GM23338 (cell line): ENCODE data around the gene ZNF776. TPM values are rescaled to one million over a fixed set of nuclear protein-coding genes. Genes with fewer than 3 reads are reported as not detected.

Experiments
- ATAC-seq: fragments of 200-7000 bp; cut with Tn5 transposase; 3 replicates; pipeline ENCODE4 v1.9.1; 2020
- DNase-seq: peaks from one replicate; pipeline ENCODE4 v3.0.0-alpha.2; 2015; ENCODE audit warnings: low spot score
- H2AFZ ChIP-seq: fragments of 200-600 bp; sonication (generic); 2 replicates; pipeline ENCODE4 v1.8.0; 2016; ENCODE audit warnings: antibody characterized with exemption, mild to moderate bottlenecking, moderate library complexity
- H3F3A ChIP-seq: fragments of 200-600 bp; sonication (generic); replicated peaks from 2 replicates; pipeline ENCODE4 v1.8.0; 2017; ENCODE audit warnings: antibody characterized with exemption, mixed run types, low read depth
- H3K27ac ChIP-seq: fragments of 200-600 bp; sonication (generic); 2 replicates; pipeline ENCODE4 v1.6.1; 2016; ENCODE audit warnings: low read depth
- H3K27me3 ChIP-seq: fragments of 200-600 bp; sonication (generic); 2 replicates; pipeline ENCODE4 v1.8.0; 2016; ENCODE audit warnings: mild to moderate bottlenecking, mixed run types, moderate library complexity; ENCODE audit not compliant: insufficient read depth
- H3K36me3 ChIP-seq: fragments of 200-600 bp; sonication (generic); 2 replicates; pipeline ENCODE4 v1.8.0; 2016; ENCODE audit warnings: mild to moderate bottlenecking; ENCODE audit not compliant: insufficient read depth
- H3K4me1 ChIP-seq: fragments of 200-600 bp; sonication (generic); 2 replicates; pipeline ENCODE4 v1.8.0; 2016; ENCODE audit warnings: mild to moderate bottlenecking, moderate library complexity; ENCODE audit not compliant: insufficient read depth
- H3K4me2 ChIP-seq: fragments of 200-600 bp; sonication (generic); 2 replicates; pipeline ENCODE4 v1.7.1; 2017; ENCODE audit warnings: mixed run types
- H3K4me3 ChIP-seq: fragments of 200-600 bp; sonication (generic); 2 replicates; pipeline ENCODE4 v1.6.1; 2016; ENCODE audit warnings: mixed run types
- H3K79me2 ChIP-seq: fragments of 200-600 bp; sonication (generic); replicated peaks from 2 replicates; pipeline ENCODE4 v1.8.0; 2017; ENCODE audit warnings: mild to moderate bottlenecking; ENCODE audit not compliant: insufficient read depth
- H3K9me2 ChIP-seq: fragments of 200-600 bp; sonication (generic); 2 replicates; pipeline ENCODE4 v1.8.0; 2017; ENCODE audit not compliant: insufficient read depth
- H4K20me1 ChIP-seq: fragments of 200-600 bp; sonication (generic); replicated peaks from 2 replicates; pipeline ENCODE4 v1.8.0; 2017; ENCODE audit warnings: mild to moderate bottlenecking; ENCODE audit not compliant: insufficient read depth
- H3K27ac Mint-ChIP-seq: 2 replicates; pipeline ENCODE4 v1.8.0; 2020; ENCODE audit warnings: inconsistent platforms, mild to moderate bottlenecking, moderate library complexity, mixed read lengths
- H3K27me3 Mint-ChIP-seq: 3 replicates; pipeline ENCODE4 v1.8.0; 2022; ENCODE audit warnings: low read depth, mild to moderate bottlenecking, moderate library complexity, mixed read lengths, inconsistent platforms; ENCODE audit not compliant: insufficient read depth, poor library complexity
- H3K36me3 Mint-ChIP-seq: 3 replicates; pipeline ENCODE4 v1.8.0; 2021; ENCODE audit warnings: low read depth, mild to moderate bottlenecking, inconsistent platforms, moderate library complexity, mixed read lengths
- H3K4me1 Mint-ChIP-seq: 3 replicates; pipeline ENCODE4 v1.8.0; 2020; ENCODE audit warnings: mild to moderate bottlenecking, inconsistent platforms, mixed read lengths
- H3K4me3 Mint-ChIP-seq: 3 replicates; pipeline ENCODE4 v1.8.0; 2021; ENCODE audit warnings: moderate library complexity, mild to moderate bottlenecking, inconsistent platforms, mixed read lengths
- H3K9me3 Mint-ChIP-seq: 3 replicates; pipeline ENCODE4 v1.8.0; 2020; ENCODE audit warnings: moderate library complexity, mild to moderate bottlenecking, inconsistent platforms, mixed read lengths
- CTCF ChIP-seq, 2 experiments: fragments of 200-600 bp in 1 of 2; sonication (generic) in 1 of 2; conservative IDR thresholded peaks; 2 replicates each; pipeline versions ENCODE4 v1.5.1 to v1.6.1; 2016 to 2017; ENCODE audit warnings: antibody characterized with exemption in 2 of 2, low read depth in 2 of 2, mild to moderate bottlenecking in 2 of 2, moderate library complexity in 1 of 2
- ETS1 ChIP-seq: IDR thresholded peaks from 2 replicates; pipeline ENCODE4 v1.6.1; 2016; ENCODE audit warnings: antibody characterized with exemption
- EZH2 ChIP-seq: fragments of 200-600 bp; sonication (generic); IDR thresholded peaks from one replicate; pipeline ENCODE4 v1.8.0; 2017; ENCODE audit warnings: antibody characterized with exemption, mild to moderate bottlenecking, low read depth; ENCODE audit not compliant: unreplicated experiment
- EZH2phosphoT487 ChIP-seq: fragments of 200-600 bp; sonication (generic); IDR thresholded peaks from one replicate; pipeline ENCODE4 v1.8.1; 2018; ENCODE audit warnings: antibody characterized with exemption; ENCODE audit not compliant: unreplicated experiment
- REST ChIP-seq: IDR thresholded peaks from one replicate; pipeline ENCODE4 v1.6.1; 2018; ENCODE audit warnings: antibody characterized with exemption; ENCODE audit not compliant: unreplicated experiment
- STAT1 ChIP-seq: IDR thresholded peaks from one replicate; pipeline ENCODE4 v1.6.1; 2016; ENCODE audit warnings: antibody characterized with exemption; ENCODE audit not compliant: unreplicated experiment
- ZNF331 ChIP-seq: fragments of 250-450 bp; sonication (Bioruptor Pico); IDR thresholded peaks from 2 replicates; pipeline ENCODE4 v1.5.0; 2020; ENCODE audit warnings: low read depth, mild to moderate bottlenecking, moderate library complexity
- ZNF462 ChIP-seq: fragments of 250-450 bp; sonication (Bioruptor Pico); IDR thresholded peaks from 2 replicates; pipeline ENCODE4 v1.5.0; 2020; ENCODE audit warnings: mild to moderate bottlenecking, moderate library complexity
- polyA plus RNA-seq: library from polyadenylated mRNA; unstranded; fragments of >200 nt; fragmentation: Nextera tagmentation; extraction: Ambion mirVana; gene quantifications from 2 replicates; pipeline ENCODE4 v1.2.1, GENCODE V29; 2016
- total RNA-seq: library from RNA; depleted of rRNA; stranded (reverse); fragments of >200 nt; shearing (Covaris generic); gene quantifications from 2 replicates; pipeline ENCODE4 v1.2.3, GENCODE V29; 2014

ZNF776 gene
- total and polyA plus RNA-seq, 2 experiments from 2014 or later: 5.9 to 19.4 TPM

GRCh38 chr19:57800696-57801095 lies 54.1 kb downstream of the ZNF776 start:
- Histone ChIP-seq H4K20me1 (no peaks in the 10 kb centered on the region), H3K27ac (peak overlapping the region; percentile 100), H3K79me2 (no peaks in the 10 kb centered on the region; the same call in 1 of the 2 replicates), H3K4me3 (peak overlapping the region; percentile 23; the same call in 1 of the 2 replicates), H3K36me3 (no peaks in the 10 kb centered on the region), H3K9me2 (no peaks in the 10 kb centered on the region), H2AFZ (no peak overlapping the region), H3F3A (peaks cover 2% of the 10 kb centered on the region; the same call in 1 of the 2 replicates), H3K27me3 (no peaks in the 10 kb centered on the region), H3K4me1 (peaks cover 36% of the 10 kb centered on the region), H3K4me2 (peak overlapping the region; percentile 6)
- no peak for ATAC-seq
- Mint-ChIP-seq H3K27me3 (peaks cover 10% of the 10 kb centered on the region), H3K9me3 (no peaks in the 10 kb centered on the region), H3K27ac (peak overlapping the region; percentile 93), H3K4me1 (peaks cover 52% of the 10 kb centered on the region), H3K36me3 (peaks cover 14% of the 10 kb centered on the region), H3K4me3 (peak overlapping the region; percentile 38; the same call in 2 of the 3 replicates)
- no peak for TF ChIP-seq CTCF (conservative IDR thresholded peaks at IDR 0.05; ENCODE audit: low read depth in 2 of 2)
- no peak for TF ChIP-seq REST
- no peak for TF ChIP-seq STAT1
- TF ChIP-seq ETS1: no peak
- no peak for TF ChIP-seq EZH2
- no peak for TF ChIP-seq EZH2phosphoT487
- no peak for TF ChIP-seq ZNF331 (CRISPR knock-in tag)
- TF ChIP-seq ZNF462: no peak
- DNase-seq: peak; percentile 34
